Measurements from ENCODE around the gene PTPRK. TPM values are rescaled to one million over a fixed set of nuclear protein-coding genes. Genes with fewer than 3 reads are reported as not detected.

Gene PTPRK
- total RNA-seq, 1 experiment from 2014 or later = 34.2 TPM

GRCh38 chr6:128259730-128260685, 260.4 kb downstream of the PTPRK start:
- TF ChIP-seq POLR2A (IDR thresholded peaks at IDR 0.05; ENCODE audit: borderline replicate concordance, extremely low read depth, insufficient read depth, insufficient read length) = no peak
- no peak for TF ChIP-seq SRF (IDR thresholded peaks at IDR 0.05; ENCODE audit: low read depth)
- TF ChIP-seq RAD21 (IDR thresholded peaks at IDR 0.05; ENCODE audit: low read depth) = no peak
- TF ChIP-seq EZH2phosphoT487 (IDR thresholded peaks at IDR 0.05; ENCODE audit: borderline replicate concordance) = no peak
- TF ChIP-seq TCF7L2 (IDR thresholded peaks at IDR 0.05; ENCODE audit: borderline replicate concordance, extremely low read depth, insufficient read depth, insufficient read length) = no peak
- no peak for TF ChIP-seq REST (IDR thresholded peaks at IDR 0.05; ENCODE audit: low read depth)
- no peak for TF ChIP-seq JUND (IDR thresholded peaks at IDR 0.05)
- no peak for TF ChIP-seq MAX (IDR thresholded peaks at IDR 0.05)
- no peak for TF ChIP-seq SP1 (IDR thresholded peaks at IDR 0.05; ENCODE audit: low read depth)
- no peak for TF ChIP-seq EZH2 (IDR thresholded peaks at IDR 0.05)
- Histone ChIP-seq H2AFZ (ENCODE audit: low read depth, low read length, poor library complexity, severe bottlenecking) (no peak overlapping the region), H3K9ac (ENCODE audit: low read length) (no peak overlapping the region), H3K79me2 (ENCODE audit: insufficient read depth, low read length) (no peaks in the 10 kb centered on the region), H3K4me3 (replicated peaks in 1 of 2; ENCODE audit: low read depth in 1 of 2, low read length in 2 of 2) (no peak overlapping the region), H3K27ac (ENCODE audit: low read depth, low read length) (no peak overlapping the region), H3K4me1 (ENCODE audit: control insufficient read depth in 1 of 2, insufficient read depth in 2 of 2, low read length in 2 of 2) (no peaks in the 10 kb centered on the region), H3K9me2 (ENCODE audit: insufficient read depth) (no peaks in the 10 kb centered on the region), H4K20me1 (ENCODE audit: insufficient read depth) (no peaks in the 10 kb centered on the region), H3K36me3 (ENCODE audit: control insufficient read depth in 1 of 2, insufficient read depth in 2 of 2, low read length in 2 of 2) (no peaks in the 10 kb centered on the region), H3K9me3 (ENCODE audit: control insufficient read depth in 1 of 2, insufficient read depth in 1 of 2, low read depth in 1 of 2, low read length in 2 of 2) (no peaks in the 10 kb centered on the region), H3K27me3 (ENCODE audit: insufficient read depth, low read length) (no peaks in the 10 kb centered on the region), H3K4me2 (ENCODE audit: low read length) (no peak overlapping the region)
- POLR2A ChIA-PET = no interaction called here
- no TSS peak for BruUV-seq (replicated peaks)
- intact Hi-C loops (cut with micrococcal nuclease) = loop anchor here (10.0 kb wide), 1 partner anchor 1165 kb away; no protein-coding TSS in a partner anchor
- DNase-seq (ENCODE audit: low read depth, low spot score) = no peak
- RAD21 ChIA-PET (ENCODE audit: low non-redundant PET in 1 of 2, low total read pairs in 2 of 2, uncharacterized antibody in 2 of 2, unreplicated experiment in 2 of 2) = no interaction called here
- ATAC-seq = no peak
- CTCF ChIA-PET = no interaction called here
